GM12878 (cell line): Measurements from ENCODE around the gene LCN12. TPM values are rescaled to one million over a fixed set of nuclear protein-coding genes. Genes with fewer than 3 reads are reported as not detected.

Experiments used
- CHD4 ChIP-seq: fragments of 200-600 bp; sonication (generic); IDR thresholded peaks from 2 replicates; pipeline ENCODE4 v1.6.1; 2016; ENCODE audit warnings: mild to moderate bottlenecking
- CREB1 ChIP-seq: IDR thresholded peaks from 2 replicates; pipeline ENCODE4 v1.6.1; 2012; ENCODE audit warnings: low read depth, mild to moderate bottlenecking, inconsistent platforms
- EP300 ChIP-seq, 2 experiments: fragments of 150-350 bp in 1 of 2; IDR thresholded peaks; 2 replicates each; pipeline ENCODE4 v1.6.1; 2011 to 2012; ENCODE audit warnings: low read depth in 2 of 2, low read length in 2 of 2, borderline replicate concordance in 1 of 2, improper control_type of control experiment in 1 of 2, inconsistent platforms in 1 of 2; ENCODE audit not compliant: control insufficient read depth in 1 of 2
- GABPA ChIP-seq: IDR thresholded peaks from 2 replicates; pipeline ENCODE4 v1.6.1; 2014; ENCODE audit warnings: antibody characterized with exemption, low read depth, mild to moderate bottlenecking, inconsistent platforms
- IKZF2 ChIP-seq, 2 experiments: fragments of 450-650 bp; IDR thresholded peaks; 2 replicates each; pipeline ENCODE4 v1.6.1; 2017; ENCODE audit warnings: mild to moderate bottlenecking in 2 of 2, moderate library complexity in 2 of 2
- JUNB ChIP-seq: IDR thresholded peaks from 2 replicates; pipeline ENCODE4 v1.6.1; 2016; ENCODE audit warnings: antibody characterized with exemption, mild to moderate bottlenecking
- JUND ChIP-seq: IDR thresholded peaks from 2 replicates; pipeline ENCODE4 v1.6.1; 2012; ENCODE audit warnings: low read depth, mild to moderate bottlenecking, low read length, improper control_type of control experiment, moderate library complexity
- NFYA ChIP-seq: IDR thresholded peaks from 2 replicates; pipeline ENCODE4 v1.6.1; 2011; ENCODE audit warnings: low read depth, mild to moderate bottlenecking, low read length, improper control_type of control experiment, borderline replicate concordance
- NR2F1 ChIP-seq: fragments of 450-650 bp; conservative IDR thresholded peaks from 2 replicates; pipeline ENCODE4 v1.6.1; 2017; ENCODE audit warnings: mild to moderate bottlenecking
- PML ChIP-seq: IDR thresholded peaks from 2 replicates; pipeline ENCODE4 v1.6.1; 2012; ENCODE audit warnings: low read length, inconsistent platforms
- RFX5 ChIP-seq: IDR thresholded peaks from 2 replicates; pipeline ENCODE4 v1.6.1; 2011; ENCODE audit warnings: low read depth, low read length, improper control_type of control experiment
- SIN3A ChIP-seq: IDR thresholded peaks from 2 replicates; pipeline ENCODE4 v1.6.1; 2012; ENCODE audit warnings: low read depth, low read length, improper control_type of control experiment
- SMAD1 ChIP-seq: fragments of 450-650 bp; IDR thresholded peaks from 2 replicates; pipeline ENCODE4 v1.6.1; 2018; ENCODE audit warnings: mild to moderate bottlenecking, low read depth; ENCODE audit not compliant: partially characterized antibody
- SMAD5 ChIP-seq: IDR thresholded peaks from 2 replicates; pipeline ENCODE4 v1.6.1; 2016; ENCODE audit warnings: antibody characterized with exemption, low read depth
- STAT1 ChIP-seq: fragments of 450-650 bp; conservative IDR thresholded peaks from 2 replicates; pipeline ENCODE4 v1.6.1; 2014; ENCODE audit warnings: antibody characterized with exemption, mild to moderate bottlenecking
- SUPT20H ChIP-seq: IDR thresholded peaks from 2 replicates; pipeline ENCODE4 v1.6.1; 2011; ENCODE audit warnings: low read depth, mild to moderate bottlenecking, low read length, moderate library complexity, borderline replicate concordance; ENCODE audit not compliant: control insufficient read depth
- YY1 ChIP-seq: IDR thresholded peaks from 2 replicates; pipeline ENCODE4 v1.6.1; 2011; ENCODE audit warnings: low read depth, mild to moderate bottlenecking, low read length
- polyA plus RNA-seq, 11 experiments: library from polyadenylated mRNA; depleted of rRNA in 4 of 11; unstranded in 6 of 11; stranded (reverse) in 5 of 11; fragments of >200 nt; fragmentation: Nextera tagmentation in 4 of 11; fragmentation: Illumina TruSeq in 1 of 11; extraction: Ambion mirVana in 4 of 11; extraction: Trizol in 1 of 11; gene quantifications; 1 replicate in 1 of 11; 2 replicates in 10 of 11; pipeline versions ENCODE4 v1.2.1 to v1.2.3, GENCODE V29; 2011 to 2016; ENCODE audit warnings: inconsistent platforms in 2 of 11, missing spikeins in 2 of 11, low read depth in 1 of 11
- total RNA-seq, 4 experiments: library from RNA; depleted of rRNA in 3 of 4; stranded (reverse); fragments of >200 nt in 3 of 4; fragmentation: Illumina TruSeq in 1 of 4; extraction: Trizol in 1 of 4; gene quantifications; 2 replicates each; pipeline versions ENCODE4 v1.2.1 to v1.2.3, GENCODE V29; 2013 to 2021
- TF ChIP-seq, protein P1 (sequence below): IDR thresholded peaks from 2 replicates; pipeline ENCODE4 v1.6.1; 2012; ENCODE audit warnings: improper control_type of control experiment, low read depth, low read length; ENCODE audit not compliant: insufficient replicate concordance
- TF ChIP-seq, protein P2 (sequence below): fragments of 450-650 bp; IDR thresholded peaks from 2 replicates; pipeline ENCODE4 v1.6.1; 2014; ENCODE audit warnings: mild to moderate bottlenecking
- TF ChIP-seq, protein P3 (sequence below): fragments of 450-650 bp; formaldehyde crosslinking; IDR thresholded peaks from 2 replicates; pipeline ENCODE4 v1.4.0; 2020; ENCODE audit warnings: mild to moderate bottlenecking, moderate library complexity

Gene LCN12
- total and polyA plus RNA-seq, 10 of the 15 experiments (the other 5 are each of a cell fraction or from before 2014, with no cell fraction given) = 0.06 to 0.64 (median 0.40) TPM; not detected in 3

DNA sequence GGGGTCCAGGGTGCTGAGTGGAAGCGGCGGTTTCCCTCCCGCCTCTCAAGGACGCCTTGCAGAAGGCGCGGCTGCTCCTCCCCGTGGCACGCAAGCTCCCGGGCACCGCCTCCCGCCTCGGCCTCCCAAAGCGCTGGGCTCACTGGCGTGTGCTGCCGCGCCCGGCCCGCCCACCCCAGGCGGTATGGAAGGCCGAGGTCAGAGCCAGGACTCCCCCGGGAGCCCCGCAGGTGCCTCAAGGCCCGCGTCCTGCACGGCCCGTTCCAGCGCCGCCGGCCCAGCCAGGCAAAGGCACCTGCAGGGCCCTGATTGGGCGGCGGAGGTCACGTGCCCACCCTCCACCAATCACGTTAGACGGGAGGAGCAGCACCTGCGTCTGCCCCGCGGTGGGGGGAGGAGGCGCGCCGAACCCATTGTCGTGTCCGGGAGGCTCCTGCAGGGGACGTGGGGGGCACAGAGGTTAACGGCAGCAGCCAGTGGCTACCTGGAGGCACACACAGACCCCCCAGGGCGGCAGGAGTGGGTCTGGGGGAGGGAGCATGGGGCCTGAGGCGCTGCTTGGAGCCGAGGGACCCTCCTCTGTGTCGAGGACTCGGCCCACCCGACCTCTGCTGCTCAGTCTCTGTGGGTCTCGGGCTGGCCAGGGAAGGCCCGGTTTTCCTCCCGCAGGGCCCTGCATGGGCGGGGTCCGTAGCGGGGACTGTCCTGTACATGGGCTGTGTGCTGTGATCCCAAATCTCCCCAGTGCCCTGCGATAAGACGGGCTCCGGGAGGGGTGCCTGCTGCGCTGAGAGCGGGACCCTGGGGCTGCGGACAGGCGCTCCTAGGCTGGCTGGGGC lies 2.0 kb upstream of the LCN12 start (continued):
- TF ChIP-seq, protein P1, sequence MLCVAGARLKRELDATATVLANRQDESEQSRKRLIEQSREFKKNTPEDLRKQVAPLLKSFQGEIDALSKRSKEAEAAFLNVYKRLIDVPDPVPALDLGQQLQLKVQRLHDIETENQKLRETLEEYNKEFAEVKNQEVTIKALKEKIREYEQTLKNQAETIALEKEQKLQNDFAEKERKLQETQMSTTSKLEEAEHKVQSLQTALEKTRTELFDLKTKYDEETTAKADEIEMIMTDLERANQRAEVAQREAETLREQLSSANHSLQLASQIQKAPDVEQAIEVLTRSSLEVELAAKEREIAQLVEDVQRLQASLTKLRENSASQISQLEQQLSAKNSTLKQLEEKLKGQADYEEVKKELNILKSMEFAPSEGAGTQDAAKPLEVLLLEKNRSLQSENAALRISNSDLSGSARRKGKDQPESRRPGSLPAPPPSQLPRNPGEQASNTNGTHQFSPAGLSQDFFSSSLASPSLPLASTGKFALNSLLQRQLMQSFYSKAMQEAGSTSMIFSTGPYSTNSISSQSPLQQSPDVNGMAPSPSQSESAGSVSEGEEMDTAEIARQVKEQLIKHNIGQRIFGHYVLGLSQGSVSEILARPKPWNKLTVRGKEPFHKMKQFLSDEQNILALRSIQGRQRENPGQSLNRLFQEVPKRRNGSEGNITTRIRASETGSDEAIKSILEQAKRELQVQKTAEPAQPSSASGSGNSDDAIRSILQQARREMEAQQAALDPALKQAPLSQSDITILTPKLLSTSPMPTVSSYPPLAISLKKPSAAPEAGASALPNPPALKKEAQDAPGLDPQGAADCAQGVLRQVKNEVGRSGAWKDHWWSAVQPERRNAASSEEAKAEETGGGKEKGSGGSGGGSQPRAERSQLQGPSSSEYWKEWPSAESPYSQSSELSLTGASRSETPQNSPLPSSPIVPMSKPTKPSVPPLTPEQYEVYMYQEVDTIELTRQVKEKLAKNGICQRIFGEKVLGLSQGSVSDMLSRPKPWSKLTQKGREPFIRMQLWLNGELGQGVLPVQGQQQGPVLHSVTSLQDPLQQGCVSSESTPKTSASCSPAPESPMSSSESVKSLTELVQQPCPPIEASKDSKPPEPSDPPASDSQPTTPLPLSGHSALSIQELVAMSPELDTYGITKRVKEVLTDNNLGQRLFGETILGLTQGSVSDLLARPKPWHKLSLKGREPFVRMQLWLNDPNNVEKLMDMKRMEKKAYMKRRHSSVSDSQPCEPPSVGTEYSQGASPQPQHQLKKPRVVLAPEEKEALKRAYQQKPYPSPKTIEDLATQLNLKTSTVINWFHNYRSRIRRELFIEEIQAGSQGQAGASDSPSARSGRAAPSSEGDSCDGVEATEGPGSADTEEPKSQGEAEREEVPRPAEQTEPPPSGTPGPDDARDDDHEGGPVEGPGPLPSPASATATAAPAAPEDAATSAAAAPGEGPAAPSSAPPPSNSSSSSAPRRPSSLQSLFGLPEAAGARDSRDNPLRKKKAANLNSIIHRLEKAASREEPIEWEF = no peak
- TF ChIP-seq SIN3A (0 out of 2 replicates have a peak, but pooled peaks have one; percentile 10), CHD4 (no peak), JUND (no peak), SMAD5 (no peak), SUPT20H (no peak), PML (no peak), IKZF2 (IDR thresholded peaks at IDR 0.05) (no peak), NR2F1 (peak; percentile 82), GABPA (no peak), CREB1 (no peak), SMAD1 (no peak), JUNB (no peak), YY1 (no peak), RFX5 (no peak), STAT1 (no peak), EP300 (IDR thresholded peaks at IDR 0.05; ENCODE audit: borderline replicate concordance in 1 of 2, control insufficient read depth in 1 of 2, low read depth in 2 of 2, low read length in 2 of 2) (no peak), NFYA (no peak)
- TF ChIP-seq, protein P2, sequence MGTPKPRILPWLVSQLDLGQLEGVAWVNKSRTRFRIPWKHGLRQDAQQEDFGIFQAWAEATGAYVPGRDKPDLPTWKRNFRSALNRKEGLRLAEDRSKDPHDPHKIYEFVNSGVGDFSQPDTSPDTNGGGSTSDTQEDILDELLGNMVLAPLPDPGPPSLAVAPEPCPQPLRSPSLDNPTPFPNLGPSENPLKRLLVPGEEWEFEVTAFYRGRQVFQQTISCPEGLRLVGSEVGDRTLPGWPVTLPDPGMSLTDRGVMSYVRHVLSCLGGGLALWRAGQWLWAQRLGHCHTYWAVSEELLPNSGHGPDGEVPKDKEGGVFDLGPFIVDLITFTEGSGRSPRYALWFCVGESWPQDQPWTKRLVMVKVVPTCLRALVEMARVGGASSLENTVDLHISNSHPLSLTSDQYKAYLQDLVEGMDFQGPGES = peak; percentile 88
- TF ChIP-seq, protein P3, sequence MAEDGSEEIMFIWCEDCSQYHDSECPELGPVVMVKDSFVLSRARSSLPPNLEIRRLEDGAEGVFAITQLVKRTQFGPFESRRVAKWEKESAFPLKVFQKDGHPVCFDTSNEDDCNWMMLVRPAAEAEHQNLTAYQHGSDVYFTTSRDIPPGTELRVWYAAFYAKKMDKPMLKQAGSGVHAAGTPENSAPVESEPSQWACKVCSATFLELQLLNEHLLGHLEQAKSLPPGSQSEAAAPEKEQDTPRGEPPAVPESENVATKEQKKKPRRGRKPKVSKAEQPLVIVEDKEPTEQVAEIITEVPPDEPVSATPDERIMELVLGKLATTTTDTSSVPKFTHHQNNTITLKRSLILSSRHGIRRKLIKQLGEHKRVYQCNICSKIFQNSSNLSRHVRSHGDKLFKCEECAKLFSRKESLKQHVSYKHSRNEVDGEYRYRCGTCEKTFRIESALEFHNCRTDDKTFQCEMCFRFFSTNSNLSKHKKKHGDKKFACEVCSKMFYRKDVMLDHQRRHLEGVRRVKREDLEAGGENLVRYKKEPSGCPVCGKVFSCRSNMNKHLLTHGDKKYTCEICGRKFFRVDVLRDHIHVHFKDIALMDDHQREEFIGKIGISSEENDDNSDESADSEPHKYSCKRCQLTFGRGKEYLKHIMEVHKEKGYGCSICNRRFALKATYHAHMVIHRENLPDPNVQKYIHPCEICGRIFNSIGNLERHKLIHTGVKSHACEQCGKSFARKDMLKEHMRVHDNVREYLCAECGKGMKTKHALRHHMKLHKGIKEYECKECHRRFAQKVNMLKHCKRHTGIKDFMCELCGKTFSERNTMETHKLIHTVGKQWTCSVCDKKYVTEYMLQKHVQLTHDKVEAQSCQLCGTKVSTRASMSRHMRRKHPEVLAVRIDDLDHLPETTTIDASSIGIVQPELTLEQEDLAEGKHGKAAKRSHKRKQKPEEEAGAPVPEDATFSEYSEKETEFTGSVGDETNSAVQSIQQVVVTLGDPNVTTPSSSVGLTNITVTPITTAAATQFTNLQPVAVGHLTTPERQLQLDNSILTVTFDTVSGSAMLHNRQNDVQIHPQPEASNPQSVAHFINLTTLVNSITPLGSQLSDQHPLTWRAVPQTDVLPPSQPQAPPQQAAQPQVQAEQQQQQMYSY (CRISPR knock-in tag) = no peak
